Measurements from ENCODE around the gene LGR6.

DNA sequence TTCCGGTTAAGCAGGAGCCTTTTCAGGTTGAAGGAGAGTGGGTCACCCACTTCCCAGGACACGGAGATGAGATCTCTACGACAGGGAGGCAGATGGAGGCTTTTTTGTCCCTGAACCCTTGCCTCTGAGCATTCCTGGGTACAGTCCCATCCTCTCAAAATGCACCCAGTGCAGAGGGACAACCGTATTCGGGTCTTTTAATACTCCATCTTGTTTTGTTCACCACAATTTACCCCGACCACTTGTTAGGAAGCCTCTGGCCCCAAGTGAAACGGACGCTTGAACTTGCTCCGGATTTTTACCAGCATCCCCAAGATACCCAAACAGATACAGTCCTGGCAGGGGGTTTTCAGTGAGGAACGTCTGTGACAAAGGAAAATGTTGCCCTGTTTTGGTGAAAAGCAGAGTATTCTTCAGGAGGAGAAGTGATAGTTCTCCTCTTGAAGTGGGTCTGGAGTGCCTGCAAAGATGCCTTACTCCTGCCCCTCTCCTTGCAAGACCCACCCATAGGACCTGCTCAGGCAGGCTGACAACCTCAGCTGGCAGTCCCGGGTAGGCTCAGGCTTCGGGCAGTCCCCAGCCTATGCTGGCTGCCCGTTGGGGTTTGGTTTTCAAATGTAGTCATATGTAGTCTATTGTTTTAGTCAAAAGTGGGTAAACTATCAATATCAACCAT, 48.4 kb upstream of the LGR6 start:
- TF ChIP-seq, protein P1, sequence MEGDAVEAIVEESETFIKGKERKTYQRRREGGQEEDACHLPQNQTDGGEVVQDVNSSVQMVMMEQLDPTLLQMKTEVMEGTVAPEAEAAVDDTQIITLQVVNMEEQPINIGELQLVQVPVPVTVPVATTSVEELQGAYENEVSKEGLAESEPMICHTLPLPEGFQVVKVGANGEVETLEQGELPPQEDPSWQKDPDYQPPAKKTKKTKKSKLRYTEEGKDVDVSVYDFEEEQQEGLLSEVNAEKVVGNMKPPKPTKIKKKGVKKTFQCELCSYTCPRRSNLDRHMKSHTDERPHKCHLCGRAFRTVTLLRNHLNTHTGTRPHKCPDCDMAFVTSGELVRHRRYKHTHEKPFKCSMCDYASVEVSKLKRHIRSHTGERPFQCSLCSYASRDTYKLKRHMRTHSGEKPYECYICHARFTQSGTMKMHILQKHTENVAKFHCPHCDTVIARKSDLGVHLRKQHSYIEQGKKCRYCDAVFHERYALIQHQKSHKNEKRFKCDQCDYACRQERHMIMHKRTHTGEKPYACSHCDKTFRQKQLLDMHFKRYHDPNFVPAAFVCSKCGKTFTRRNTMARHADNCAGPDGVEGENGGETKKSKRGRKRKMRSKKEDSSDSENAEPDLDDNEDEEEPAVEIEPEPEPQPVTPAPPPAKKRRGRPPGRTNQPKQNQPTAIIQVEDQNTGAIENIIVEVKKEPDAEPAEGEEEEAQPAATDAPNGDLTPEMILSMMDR (IDR thresholded peaks at IDR 0.05) = no peak
- TF ChIP-seq POLR2AphosphoS5 (IDR thresholded peaks at IDR 0.05; ENCODE audit: low read depth, low read length) (no peak), TCF7L2 (IDR thresholded peaks at IDR 0.05; ENCODE audit: low read depth, low read length) (no peak), SIN3A (IDR thresholded peaks at IDR 0.05; ENCODE audit: borderline replicate concordance, insufficient read depth, low read depth, low read length) (no peak)
- TF ChIP-seq, protein P2, sequence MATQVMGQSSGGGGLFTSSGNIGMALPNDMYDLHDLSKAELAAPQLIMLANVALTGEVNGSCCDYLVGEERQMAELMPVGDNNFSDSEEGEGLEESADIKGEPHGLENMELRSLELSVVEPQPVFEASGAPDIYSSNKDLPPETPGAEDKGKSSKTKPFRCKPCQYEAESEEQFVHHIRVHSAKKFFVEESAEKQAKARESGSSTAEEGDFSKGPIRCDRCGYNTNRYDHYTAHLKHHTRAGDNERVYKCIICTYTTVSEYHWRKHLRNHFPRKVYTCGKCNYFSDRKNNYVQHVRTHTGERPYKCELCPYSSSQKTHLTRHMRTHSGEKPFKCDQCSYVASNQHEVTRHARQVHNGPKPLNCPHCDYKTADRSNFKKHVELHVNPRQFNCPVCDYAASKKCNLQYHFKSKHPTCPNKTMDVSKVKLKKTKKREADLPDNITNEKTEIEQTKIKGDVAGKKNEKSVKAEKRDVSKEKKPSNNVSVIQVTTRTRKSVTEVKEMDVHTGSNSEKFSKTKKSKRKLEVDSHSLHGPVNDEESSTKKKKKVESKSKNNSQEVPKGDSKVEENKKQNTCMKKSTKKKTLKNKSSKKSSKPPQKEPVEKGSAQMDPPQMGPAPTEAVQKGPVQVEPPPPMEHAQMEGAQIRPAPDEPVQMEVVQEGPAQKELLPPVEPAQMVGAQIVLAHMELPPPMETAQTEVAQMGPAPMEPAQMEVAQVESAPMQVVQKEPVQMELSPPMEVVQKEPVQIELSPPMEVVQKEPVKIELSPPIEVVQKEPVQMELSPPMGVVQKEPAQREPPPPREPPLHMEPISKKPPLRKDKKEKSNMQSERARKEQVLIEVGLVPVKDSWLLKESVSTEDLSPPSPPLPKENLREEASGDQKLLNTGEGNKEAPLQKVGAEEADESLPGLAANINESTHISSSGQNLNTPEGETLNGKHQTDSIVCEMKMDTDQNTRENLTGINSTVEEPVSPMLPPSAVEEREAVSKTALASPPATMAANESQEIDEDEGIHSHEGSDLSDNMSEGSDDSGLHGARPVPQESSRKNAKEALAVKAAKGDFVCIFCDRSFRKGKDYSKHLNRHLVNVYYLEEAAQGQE (IDR thresholded peaks at IDR 0.05; ENCODE audit: insufficient read depth in 1 of 2, low read depth in 2 of 2, low read length in 1 of 2) = no peak

Measured in Panc1 (cell line).